ENCODE results near the gene CLCNKB.
"Not testable (repeated sequence)": the region's sequence is repeated elsewhere in the genome, so short reads cannot be mapped to it uniquely, and the experiment has no call there.

CLCNKB gene

GRCh38 chr1:16033103-16033632, 10.4 kb upstream of the CLCNKB start:
- not testable (repeated sequence) for DNase-seq (ENCODE audit: low read depth)

GRCh38 chr1:16036461-16036860, 7.1 kb upstream of the CLCNKB start:
- DNase-seq (ENCODE audit: low read depth), result not testable (repeated sequence)

DNA sequence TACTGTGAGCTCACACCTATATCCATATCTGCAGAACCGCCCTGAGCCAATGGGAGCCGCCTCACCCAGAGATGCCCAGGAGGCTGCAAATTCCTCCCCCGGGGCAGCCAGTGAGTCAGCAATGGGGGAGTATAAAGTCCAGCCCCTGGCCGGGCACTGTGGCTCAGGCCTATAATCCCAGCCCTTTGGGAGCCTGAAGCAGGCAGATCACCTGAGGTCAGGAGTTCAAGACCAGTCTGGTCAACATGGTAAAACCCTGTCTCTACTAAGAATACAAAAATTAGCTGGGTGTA, 5.0 kb upstream of the CLCNKB start:
- no peak for DNase-seq (ENCODE audit: low read depth)

DNA sequence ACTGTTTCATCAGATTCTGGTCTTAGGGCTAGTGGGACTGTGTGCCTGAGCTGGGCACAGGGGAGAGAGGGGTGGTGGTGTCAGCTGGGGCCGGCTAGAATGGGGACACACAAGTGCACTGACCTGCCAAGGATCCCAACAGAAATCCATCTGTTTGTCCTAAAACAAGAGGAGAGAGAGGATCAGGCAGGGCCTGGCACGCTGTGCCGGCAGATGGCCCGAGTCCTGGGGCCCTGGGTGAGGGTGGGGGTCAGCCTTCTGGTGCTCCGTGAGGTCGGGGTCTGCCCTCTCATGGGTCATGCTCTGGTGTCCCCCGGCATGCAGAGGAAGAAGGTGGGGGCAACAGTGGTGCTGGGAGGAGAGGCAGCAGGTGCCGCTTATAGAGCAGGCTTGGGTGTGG, 3.7 kb upstream of the CLCNKB start:
- not testable (repeated sequence) for DNase-seq (ENCODE audit: low read depth)

- DNase-seq (ENCODE audit: low read depth), result no peak
These were observed 2.4 kb upstream of the CLCNKB start for GRCh38 chr1:16041200-16041599.

DNA sequence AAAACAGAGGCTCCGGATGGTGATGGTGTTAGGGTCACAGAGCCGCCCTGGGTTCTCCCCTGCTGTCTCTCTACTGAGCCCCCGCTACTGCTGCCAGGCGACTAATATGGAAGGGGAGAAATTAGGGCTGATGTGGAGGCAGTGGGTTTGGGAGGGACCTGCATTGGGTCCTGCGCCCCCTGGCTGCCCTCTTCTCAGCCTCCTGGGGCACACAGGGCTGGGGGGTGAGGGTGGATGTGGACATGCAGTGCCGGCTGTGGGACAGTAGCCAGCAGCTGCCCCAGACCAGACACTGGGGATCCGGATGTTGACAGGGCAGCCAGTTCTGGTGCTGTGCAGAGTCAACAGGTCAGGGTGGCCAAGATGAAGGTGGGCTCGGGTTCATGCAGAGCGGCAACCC, 1.5 kb upstream of the CLCNKB start:
- DNase-seq (ENCODE audit: low read depth), result no peak

DNA sequence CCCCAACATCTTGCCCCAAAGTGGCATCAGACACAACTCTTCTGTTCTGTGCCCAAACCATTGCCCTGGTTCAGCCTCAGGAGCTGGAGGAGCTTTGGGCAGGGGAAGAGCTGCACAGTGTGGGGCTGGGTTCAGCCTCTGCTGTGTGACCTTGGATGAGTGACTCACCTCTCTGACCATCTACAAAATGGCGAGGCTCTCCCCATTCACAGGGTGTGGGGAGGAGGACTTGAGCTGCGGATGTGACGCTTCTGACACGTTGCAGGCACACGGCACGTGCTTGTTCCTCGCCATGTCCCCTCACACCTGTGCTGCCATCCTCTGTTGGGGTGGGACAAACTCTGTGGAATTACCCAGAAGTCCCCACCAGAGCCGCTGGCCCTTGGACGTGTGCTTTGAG, 928 bp upstream of the CLCNKB start:
- DNase-seq (ENCODE audit: low read depth), result not testable (repeated sequence)

DNA sequence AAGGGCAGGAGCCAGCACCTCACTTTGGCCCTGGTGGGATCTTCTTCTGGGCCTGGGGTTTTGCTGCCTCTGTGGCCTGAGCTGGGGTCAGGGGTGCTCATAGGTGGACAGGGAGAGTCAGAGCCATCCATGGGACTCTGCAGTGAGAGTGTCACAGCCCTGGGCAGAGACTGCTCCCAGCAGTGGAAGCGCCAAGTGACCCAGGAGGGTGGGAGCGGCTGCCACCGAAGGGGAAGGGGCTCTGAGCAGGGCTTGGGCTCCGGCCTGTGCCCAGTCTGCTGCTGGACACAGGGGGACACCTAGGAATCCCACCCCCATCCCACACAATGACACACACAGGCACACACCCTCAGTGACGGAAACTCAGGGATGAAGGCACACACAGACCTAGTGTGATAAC, 368 bp downstream of the CLCNKB start:
- DNase-seq (ENCODE audit: low read depth), result no peak

DNA sequence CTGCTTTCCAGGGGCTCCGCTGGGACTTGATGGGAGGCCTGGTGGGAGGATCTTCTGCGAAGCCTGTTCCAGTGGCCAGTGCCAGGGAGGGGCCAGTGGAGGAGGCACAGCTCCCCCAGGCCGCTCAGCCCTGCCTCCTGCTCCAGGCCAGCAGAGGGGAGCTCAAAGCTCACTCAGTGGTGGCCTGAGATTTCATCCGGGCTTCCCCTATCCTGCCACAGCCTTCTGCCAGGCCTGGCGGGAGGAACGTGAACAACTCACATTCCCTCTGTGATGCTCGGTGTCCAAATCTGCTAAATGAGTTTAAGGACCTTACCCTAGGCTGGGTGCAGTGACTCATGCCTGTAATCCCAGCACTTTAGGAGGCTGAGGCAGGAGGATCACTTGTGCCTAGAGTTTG, 3.3 kb downstream of the CLCNKB start:
- no peak for DNase-seq (ENCODE audit: low read depth)

- DNase-seq (ENCODE audit: low read depth), result no peak
These were observed 4.4 kb downstream of the CLCNKB start for GRCh38 chr1:16047791-16048475.

GRCh38 chr1:16048573-16049189, 5.1 kb downstream of the CLCNKB start:
- DNase-seq (ENCODE audit: low read depth), result no peak

- DNase-seq (ENCODE audit: low read depth), result no peak
These were observed 6.7 kb downstream of the CLCNKB start for GRCh38 chr1:16050328-16050727.

DNA sequence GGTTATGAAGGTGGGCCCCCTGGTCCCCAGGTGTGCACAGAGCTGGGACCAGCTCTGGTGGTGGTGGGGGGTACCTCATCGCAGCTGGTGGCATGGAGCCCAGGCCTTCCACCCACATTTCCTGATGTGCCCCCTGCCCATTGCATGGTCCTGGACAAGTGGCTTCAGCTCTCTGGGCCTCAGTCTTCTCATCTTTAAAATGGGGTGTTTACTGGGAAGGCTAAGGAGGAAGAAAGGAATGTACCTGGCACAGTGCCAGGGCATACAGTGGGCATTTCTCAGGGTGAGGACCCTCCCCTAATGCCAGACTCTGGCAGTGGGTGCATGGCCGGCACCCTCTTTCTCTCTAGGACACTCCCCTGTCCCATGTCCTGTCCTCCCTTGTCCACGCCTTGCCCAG, 7.5 kb downstream of the CLCNKB start:
- no peak for DNase-seq (ENCODE audit: low read depth)

GRCh38 chr1:16051949-16052348, 8.4 kb downstream of the CLCNKB start:
- not testable (repeated sequence) for DNase-seq (ENCODE audit: low read depth)

DNA sequence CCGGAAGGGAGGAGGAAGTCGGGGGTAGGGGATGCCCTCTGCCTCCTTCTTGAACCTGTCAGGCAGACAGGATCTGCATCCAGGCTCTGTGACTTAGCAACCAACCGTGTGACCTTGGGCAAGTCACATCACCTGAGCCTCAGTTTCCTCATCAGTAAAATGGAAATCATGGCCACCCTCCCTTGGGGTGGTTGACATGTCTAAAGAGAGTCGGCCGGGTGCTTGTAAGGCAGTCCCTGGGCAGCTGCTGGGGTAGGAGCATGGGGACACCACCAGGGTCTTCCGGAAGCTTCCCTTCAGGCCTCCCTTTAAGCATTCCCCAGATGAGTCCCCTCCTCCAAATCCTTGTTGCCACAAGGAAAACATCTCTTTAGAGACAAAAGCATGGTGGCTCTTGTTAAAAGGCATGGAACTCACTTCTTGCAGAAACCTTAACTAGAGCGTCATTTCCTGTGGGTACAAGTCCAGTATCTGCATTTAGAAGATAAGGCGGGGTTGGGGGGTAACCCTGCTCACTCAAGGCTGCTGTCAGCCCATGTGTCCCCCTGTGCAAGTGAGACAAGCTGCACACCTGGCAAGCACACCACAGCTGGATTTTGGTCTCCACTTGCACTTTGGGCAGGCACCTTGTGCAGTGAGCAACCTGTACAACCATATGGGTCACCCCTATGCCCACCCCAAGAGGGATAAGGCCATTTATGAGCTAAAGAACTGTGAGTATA, 10.4 kb downstream of the CLCNKB start:
- no peak for DNase-seq (ENCODE audit: low read depth)

GRCh38 chr1:16054598-16055540, 11.3 kb downstream of the CLCNKB start:
- no peak for DNase-seq (ENCODE audit: low read depth)

DNA sequence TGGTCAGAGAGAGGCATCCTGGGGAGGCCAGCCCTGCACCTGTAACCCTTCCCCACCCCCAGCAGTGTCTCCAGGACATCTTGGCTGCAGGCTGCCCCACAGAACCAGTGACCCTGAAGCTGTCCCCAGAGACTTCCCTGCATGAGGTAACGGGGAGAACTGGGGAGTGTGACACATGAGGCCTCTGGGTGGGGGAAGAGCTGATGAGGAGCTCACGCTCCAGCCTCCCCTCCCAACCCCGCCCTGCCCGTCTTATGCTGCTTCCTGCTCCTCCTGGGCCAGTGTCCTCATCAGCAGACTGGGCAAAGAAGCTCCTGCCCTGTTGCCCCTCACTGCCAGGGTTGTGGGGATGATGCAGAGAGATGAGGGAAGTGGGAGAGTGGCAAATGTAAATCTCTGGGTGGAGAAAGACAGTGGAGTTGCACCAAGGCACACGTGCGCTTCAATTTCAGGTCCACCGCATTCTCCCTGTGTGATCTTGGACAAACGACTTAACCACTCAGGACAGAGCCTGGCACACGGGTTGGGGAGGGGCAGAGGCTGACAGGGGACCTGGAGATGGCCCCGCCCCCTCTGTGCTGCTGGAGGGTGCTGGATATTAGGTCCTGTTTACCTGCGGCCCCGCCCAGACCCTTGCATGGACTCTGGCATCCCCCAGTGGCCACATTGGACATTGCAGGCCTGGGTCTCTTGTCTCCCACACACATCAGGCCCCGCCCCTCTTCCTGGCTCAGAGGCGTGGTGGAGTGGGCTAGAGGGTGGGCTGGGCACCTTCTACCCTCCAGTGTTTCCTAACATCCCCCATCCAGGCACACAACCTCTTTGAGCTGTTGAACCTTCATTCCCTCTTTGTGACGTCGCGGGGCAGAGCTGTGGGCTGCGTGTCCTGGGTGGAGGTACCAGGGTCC, 12.3 kb downstream of the CLCNKB start:
- DNase-seq (ENCODE audit: low read depth), result peak; percentile 75

DNA sequence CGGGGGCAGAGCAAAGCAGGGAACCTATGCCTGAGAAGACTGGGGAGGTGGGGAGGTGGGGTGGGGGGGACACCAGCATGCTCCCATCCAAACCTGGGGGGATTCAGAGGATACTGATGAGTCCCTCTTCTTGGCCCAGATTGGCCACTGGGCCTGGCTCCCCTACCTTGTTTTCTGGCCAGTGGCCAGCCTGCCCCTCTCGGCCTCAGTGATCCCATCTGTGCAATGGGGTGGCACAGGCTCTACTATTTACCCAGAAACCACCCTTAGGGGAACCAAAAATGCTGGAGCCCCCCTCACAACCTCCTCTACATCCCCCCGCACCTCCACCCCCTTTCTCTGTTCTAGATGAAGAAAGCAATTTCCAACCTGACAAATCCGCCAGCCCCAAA, 12.9 kb downstream of the CLCNKB start:
- not testable (repeated sequence) for DNase-seq (ENCODE audit: low read depth)

- not testable (repeated sequence) for DNase-seq (ENCODE audit: low read depth)
These were observed 13.8 kb downstream of the CLCNKB start for GRCh38 chr1:16057314-16057915.

DNA sequence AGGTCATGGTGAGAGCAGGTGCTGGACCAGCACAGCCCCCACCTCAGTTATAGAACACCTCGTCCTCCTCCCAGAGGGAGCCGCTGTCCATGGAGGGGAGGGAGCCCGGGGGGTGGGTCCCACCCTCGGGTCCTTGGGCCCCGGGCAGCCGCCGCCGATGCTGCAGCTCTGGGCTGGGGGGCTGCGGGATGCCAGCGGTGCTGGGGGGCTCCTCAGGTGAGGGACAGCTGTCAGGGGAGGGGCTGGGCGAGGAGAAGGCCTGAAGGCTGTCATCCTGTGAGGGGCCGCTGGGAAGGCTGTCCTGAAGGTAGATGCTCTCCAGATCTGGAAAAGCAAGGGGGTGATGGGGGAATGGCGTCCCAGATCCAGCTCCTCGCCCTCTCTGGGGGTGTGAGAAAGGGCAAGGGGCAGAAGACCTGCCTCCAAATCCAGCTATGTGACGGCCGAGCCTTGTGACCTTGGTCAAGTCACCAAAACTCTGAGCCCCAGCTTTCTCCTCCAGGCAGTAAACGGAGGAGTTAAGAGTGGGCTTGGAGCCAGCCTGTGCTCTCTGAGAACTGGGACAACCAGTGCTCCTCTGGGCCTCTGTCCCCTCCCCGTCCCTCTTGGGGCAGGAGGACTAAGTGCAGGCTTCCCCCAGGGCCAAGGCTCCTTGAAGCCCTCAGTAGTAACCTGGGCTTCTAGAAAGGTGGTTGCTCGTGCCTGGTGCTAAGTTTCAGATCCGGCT, 15.0 kb downstream of the CLCNKB start:
- not testable (repeated sequence) for DNase-seq (ENCODE audit: low read depth)

Measured in stimulated activated CD8-positive, alpha-beta memory T cell treated with anti-CD3 and anti-CD28 coated beads, Interleukin-7, amount 100 ng/mL, for 24 hours (primary cell).